ENCODE data around the gene HOXB7.

Gene HOXB7

GRCh38 chr17:48594538-48595277 is 16.1 kb downstream of the HOXB7 start:
- DNase-seq (ENCODE audit: low read depth in 2 of 2): no peak

GRCh38 chr17:48593840-48594537 is 16.8 kb downstream of the HOXB7 start:
- peak in 1 of 2 donors; percentile 75 for DNase-seq (ENCODE audit: low read depth in 2 of 2)

- no peak for DNase-seq (ENCODE audit: low read depth in 2 of 2)
These were observed 17.5 kb downstream of the HOXB7 start, which contains the start of gene HOXB5 for GRCh38 chr17:48593126-48593829. HOXB5 (minus strand) TSS chr17:48593779; CDS start chr17:48593682, 97 bp downstream.

GRCh38 chr17:48592577-48592976 is 18.2 kb downstream of the HOXB7 start:
- no peak for DNase-seq (ENCODE audit: low read depth in 2 of 2)

- DNase-seq (ENCODE audit: low read depth in 2 of 2): no peak
These were observed 18.7 kb downstream of the HOXB7 start for GRCh38 chr17:48592057-48592514.

GRCh38 chr17:48591255-48592056 is 19.4 kb downstream of the HOXB7 start:
- no peak for DNase-seq (ENCODE audit: low read depth in 2 of 2)

- DNase-seq (ENCODE audit: low read depth in 2 of 2): no peak
These were observed 20.1 kb downstream of the HOXB7 start for GRCh38 chr17:48590607-48591161.

GRCh38 chr17:48589831-48590606 is 20.8 kb downstream of the HOXB7 start, which contains the start of gene HOXB3:
HOXB3 (minus strand) TSS chr17:48590241; CDS start chr17:48552474, 37,767 bp downstream.
- no peak for DNase-seq (ENCODE audit: low read depth in 2 of 2)

GRCh38 chr17:48589060-48589830 is 21.6 kb downstream of the HOXB7 start:
- no peak for DNase-seq (ENCODE audit: low read depth in 2 of 2)

- no peak for DNase-seq (ENCODE audit: low read depth in 2 of 2)
These were observed 22.3 kb downstream of the HOXB7 start for GRCh38 chr17:48588528-48588927.

- DNase-seq (ENCODE audit: low read depth in 2 of 2): no peak
These were observed 22.8 kb downstream of the HOXB7 start for GRCh38 chr17:48588074-48588415.

GRCh38 chr17:48587276-48588073 is 23.3 kb downstream of the HOXB7 start:
- DNase-seq (ENCODE audit: low read depth in 2 of 2): no peak

GRCh38 chr17:48586355-48587258 is 24.2 kb downstream of the HOXB7 start:
- DNase-seq (ENCODE audit: low read depth in 2 of 2): no peak

GRCh38 chr17:48584223-48584741 is 26.5 kb downstream of the HOXB7 start:
- DNase-seq (ENCODE audit: low read depth in 2 of 2): no peak

- no peak for DNase-seq (ENCODE audit: low read depth in 2 of 2)
These were observed 27.1 kb downstream of the HOXB7 start for GRCh38 chr17:48583708-48584222.

GRCh38 chr17:48582750-48583069 is 28.1 kb downstream of the HOXB7 start:
- DNase-seq (ENCODE audit: low read depth in 2 of 2): no peak

GRCh38 chr17:48579760-48580554 is 30.9 kb downstream of the HOXB7 start:
- DNase-seq (ENCODE audit: low read depth in 2 of 2): no peak

Data from stimulated activated CD4-positive, alpha-beta T cell treated with anti-CD3 and anti-CD28 coated beads, Interleukin-15, amount 100 ng/mL, for 48 hours (primary cell).